GM12892 (cell line): Measurements from ENCODE around the gene TXNRD1.

Experiments used
- DNase-seq: peaks from one replicate; pipeline ENCODE4 v3.0.0; 2011; ENCODE audit not compliant: insufficient read length
- FAIRE-seq: peaks from 2 replicates; lab custom pipeline; 2011; peaks lifted over from hg19 to GRCh38; lab: Jason Lieb, UNC
- POLR2A ChIP-seq: IDR thresholded peaks from 2 replicates; pipeline ENCODE4 v1.6.1; 2011; ENCODE audit warnings: low read depth, low read length, control low read depth
- POLR2AphosphoS5 ChIP-seq: IDR thresholded peaks from 2 replicates; pipeline ENCODE4 v1.6.1; 2011; ENCODE audit warnings: low read depth, low read length, control low read depth
- TAF1 ChIP-seq: IDR thresholded peaks from 2 replicates; pipeline ENCODE4 v1.6.1; 2011; ENCODE audit warnings: low read depth, mild to moderate bottlenecking, control low read depth, low read length, borderline replicate concordance

The TXNRD1 gene

GRCh38 chr12:104369708-104370107 lies 154.1 kb downstream of the TXNRD1 start:
- DNase-seq (no peak), FAIRE-seq (no peak)
- TF ChIP-seq POLR2A (no peak), POLR2AphosphoS5 (no peak), TAF1 (no peak)

GRCh38 chr12:104371043-104371870 lies 155.7 kb downstream of the TXNRD1 start:
- FAIRE-seq (no peak), DNase-seq (no peak)
- TF ChIP-seq TAF1: no peak
- TF ChIP-seq POLR2AphosphoS5: no peak
- TF ChIP-seq POLR2A: no peak

DNA sequence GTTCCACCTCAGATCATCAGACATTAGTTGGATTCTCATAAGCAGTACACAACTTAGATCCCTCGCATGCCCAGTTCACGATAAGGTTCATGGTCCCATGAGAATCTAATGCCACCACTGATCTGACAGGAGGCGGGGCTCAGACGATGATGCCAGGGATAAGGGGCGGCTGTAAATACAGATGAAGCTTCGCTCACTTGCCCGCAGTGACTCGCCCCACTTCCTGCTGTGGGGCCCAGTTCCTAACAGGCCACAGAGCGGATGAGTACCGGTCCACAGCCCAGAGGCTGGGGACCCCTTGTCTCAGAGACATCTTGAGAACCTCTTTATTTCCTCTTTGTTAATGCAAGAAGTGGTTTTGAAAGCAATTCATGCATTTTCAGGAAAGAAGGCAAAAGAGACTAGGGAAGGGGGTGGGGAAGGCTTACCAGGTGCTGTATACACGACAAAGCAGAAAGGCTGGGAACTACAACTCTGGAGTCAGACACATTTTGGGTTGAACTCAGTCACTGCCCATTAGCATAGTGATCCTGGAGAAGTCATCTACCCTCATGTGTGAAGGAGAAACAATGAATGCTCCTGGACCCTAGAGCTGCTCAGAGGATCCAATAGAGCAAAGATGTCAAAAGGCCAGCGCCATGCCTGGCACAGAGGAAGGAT lies 156.6 kb downstream of the TXNRD1 start:
- DNase-seq (no peak), FAIRE-seq (peak; percentile 36)
- TF ChIP-seq POLR2AphosphoS5: no peak

DNA sequence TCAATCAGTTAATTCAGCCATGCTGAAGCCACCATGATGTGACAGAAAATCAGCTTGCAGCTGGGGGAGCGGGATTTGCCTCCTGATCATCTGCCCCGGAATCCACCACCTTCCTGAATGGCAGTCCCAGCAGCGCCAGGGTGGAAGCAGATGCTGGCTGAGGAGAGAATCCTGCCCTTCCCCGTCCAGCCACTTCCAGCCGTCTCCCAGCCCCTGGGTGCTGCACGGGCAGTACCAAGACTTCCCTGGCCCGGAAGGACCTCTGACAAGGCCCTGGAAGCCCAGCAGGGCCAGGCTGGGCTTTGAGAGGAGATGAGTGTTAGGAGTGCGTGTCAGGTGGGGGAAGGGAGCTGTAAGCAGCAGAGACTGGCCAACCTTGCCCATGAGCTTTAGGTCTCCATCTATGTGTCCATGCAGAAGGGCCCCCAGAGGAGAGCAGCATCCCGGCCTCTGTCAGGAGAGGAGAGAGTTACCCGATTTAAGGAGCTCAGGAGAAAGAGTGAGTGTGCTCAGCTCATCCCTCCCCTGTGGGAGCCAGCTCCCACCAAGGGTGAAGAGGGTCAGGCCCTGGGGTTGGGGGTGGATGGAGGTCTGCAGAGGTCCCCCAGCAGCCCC lies 157.2 kb downstream of the TXNRD1 start:
- no peak for FAIRE-seq
- no peak for DNase-seq
- TF ChIP-seq TAF1: no peak
- TF ChIP-seq POLR2AphosphoS5: no peak

DNA sequence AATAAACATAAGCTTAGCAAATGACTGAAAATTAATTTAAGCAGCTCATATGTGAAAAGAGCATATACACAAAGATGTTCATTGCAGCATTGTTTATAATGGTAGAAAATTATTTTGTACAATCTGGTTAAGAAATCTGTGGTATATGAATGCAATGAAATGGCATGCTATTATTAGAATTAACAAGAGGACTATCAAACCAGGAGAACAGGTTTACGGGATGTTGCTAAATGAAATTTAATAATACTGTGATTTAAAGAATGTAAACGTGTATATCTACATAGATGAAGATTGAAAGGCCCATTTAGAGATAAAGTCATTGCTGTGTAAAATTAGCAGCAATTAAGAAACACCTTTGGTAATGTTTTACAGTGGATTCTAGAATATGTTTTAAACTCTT lies 158.5 kb downstream of the TXNRD1 start:
- no peak for FAIRE-seq
- TF ChIP-seq TAF1: no peak
- no peak for TF ChIP-seq POLR2A
- TF ChIP-seq POLR2AphosphoS5: no peak
- DNase-seq: no peak

- TF ChIP-seq POLR2AphosphoS5: no peak
- TF ChIP-seq POLR2A: no peak
- TF ChIP-seq TAF1: no peak
- FAIRE-seq (no peak), DNase-seq (no peak)
These were observed 159.2 kb downstream of the TXNRD1 start for GRCh38 chr12:104374806-104375205.

DNA sequence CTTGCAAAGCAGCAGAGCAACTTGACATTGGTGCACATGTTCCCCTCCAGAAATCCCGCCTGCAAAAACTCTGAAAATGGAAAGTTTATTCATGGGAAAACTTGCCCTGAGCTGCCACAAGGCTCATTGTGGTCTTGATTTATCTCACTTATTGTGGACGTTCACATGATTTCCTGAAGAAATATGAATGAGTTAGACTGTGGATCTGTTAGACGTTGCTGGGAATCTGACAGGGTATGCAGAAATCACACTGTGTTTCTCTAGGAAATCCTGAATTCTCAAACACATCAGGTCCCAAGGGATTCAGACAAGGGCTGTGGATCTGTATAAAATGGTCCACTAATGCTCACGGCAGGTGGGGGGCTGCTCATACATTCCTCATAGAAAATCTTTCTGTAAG lies 160.2 kb downstream of the TXNRD1 start:
- no peak for DNase-seq
- no peak for TF ChIP-seq POLR2AphosphoS5
- FAIRE-seq: no peak

DNA sequence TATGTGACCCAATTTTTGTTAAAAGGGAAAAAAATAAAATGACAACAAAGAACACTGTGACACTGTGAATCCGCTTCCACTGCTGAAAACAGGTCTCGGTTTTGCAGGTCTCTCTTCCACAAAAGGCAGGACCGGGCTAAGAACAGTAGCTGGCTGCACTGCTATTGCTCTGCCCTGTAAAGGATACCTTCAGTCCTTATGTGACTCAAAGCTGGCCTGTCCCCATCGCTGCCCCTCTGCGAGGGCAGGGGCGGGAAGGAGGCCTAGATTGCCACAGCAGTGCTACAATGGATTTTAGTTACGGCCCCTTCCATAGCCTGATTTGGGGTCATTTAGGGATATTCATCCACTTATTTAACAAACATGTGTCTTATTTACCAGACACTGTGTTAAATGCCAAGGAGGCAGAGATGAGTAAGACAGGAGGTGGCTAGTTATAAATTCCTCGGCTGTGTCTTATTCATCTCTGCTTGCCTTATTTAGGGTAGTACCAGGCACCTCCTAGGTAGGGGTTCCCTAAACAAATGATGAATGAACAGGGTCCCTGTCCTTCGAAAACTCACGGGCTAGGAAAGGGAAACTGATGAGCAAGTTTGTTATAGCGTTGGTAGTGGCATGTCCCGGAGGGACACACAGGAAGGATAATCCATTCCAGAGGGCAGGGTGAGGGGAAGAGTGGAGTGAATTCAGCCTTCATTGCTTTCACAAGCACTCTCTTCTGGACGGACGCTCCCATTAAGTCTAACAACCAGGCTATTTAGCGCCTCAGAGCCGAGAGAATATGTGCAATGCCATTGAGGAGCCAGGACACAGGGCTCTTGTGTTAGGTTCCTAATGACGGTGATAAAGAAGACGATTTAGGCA lies 161.3 kb downstream of the TXNRD1 start:
- DNase-seq: no peak
- no peak for FAIRE-seq
- TF ChIP-seq POLR2A (no peak), POLR2AphosphoS5 (no peak), TAF1 (no peak)

DNA sequence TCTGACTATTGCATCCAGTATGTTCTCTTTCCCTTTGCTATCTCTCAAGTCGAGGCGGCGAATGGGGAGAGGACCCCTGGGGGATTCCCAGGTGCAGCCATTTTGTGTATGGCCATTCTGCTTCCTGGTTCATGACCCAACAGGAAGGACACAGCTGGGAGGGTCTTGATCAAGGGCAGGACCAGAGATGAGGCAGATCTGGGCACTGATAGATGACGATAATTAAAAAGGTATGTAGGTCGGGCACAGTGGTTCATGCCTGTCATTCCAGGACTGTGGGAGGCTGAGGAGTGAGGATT lies 161.9 kb downstream of the TXNRD1 start:
- no peak for TF ChIP-seq TAF1
- TF ChIP-seq POLR2AphosphoS5: no peak
- no peak for TF ChIP-seq POLR2A
- FAIRE-seq (no peak), DNase-seq (no peak)

DNA sequence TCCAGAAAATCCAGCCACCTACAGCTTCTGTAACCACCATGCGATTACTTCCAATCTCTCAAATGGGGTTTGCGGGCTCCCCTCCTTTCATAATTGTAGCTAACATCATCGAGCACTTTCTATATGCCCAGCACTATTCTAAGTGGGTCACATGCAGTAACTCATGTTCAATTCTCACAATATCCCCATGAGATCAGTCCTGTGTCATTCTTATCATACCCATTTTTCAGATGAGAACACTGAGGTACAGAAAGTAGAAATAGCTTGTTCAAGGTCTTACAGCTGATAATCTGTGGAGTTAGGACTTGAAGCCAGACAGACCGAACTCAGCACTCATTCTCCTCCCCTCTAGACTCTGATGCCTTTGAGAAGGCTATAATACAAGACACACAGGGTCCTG lies 162.8 kb downstream of the TXNRD1 start:
- DNase-seq: no peak

DNA sequence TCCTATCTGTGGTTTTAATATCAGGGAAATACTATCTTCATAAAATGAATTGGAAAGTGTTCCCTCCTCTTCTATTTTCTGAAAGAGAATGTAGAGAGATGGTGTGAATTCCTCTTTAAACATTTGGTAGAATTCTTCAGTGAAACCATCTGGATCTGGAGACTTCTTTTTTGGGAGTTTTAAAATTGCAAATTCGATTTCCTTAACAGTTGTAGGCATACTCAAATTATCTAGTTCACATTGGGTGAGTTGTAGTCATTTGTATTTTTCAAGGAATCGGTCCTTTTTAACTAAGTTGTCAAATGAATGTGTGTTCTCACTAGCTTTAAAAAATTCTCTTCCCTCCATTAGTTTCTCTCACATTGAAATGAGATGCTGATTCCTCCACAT lies 165.8 kb downstream of the TXNRD1 start:
- no peak for DNase-seq
- FAIRE-seq: no peak
- no peak for TF ChIP-seq TAF1

More for the DNA sequence above, 162.8 kb downstream of the TXNRD1 start:
- no peak for TF ChIP-seq POLR2A
- TF ChIP-seq TAF1: no peak
- no peak for TF ChIP-seq POLR2AphosphoS5
- FAIRE-seq: no peak
